GM19238 (cell line): ENCODE measurements around the gene GDF3.
A peak's percentile ranks its signal among the peaks of the same experiment; 100 is the strongest.
"Not testable (repeated sequence)": the region's sequence is repeated elsewhere in the genome, so short reads cannot be mapped to it uniquely, and the experiment has no call there.

Experiments
- DNase-seq: peaks from one replicate; pipeline ENCODE4 v3.0.0; 2011; ENCODE audit warnings: low spot score; ENCODE audit not compliant: insufficient read length

GDF3 gene

DNA sequence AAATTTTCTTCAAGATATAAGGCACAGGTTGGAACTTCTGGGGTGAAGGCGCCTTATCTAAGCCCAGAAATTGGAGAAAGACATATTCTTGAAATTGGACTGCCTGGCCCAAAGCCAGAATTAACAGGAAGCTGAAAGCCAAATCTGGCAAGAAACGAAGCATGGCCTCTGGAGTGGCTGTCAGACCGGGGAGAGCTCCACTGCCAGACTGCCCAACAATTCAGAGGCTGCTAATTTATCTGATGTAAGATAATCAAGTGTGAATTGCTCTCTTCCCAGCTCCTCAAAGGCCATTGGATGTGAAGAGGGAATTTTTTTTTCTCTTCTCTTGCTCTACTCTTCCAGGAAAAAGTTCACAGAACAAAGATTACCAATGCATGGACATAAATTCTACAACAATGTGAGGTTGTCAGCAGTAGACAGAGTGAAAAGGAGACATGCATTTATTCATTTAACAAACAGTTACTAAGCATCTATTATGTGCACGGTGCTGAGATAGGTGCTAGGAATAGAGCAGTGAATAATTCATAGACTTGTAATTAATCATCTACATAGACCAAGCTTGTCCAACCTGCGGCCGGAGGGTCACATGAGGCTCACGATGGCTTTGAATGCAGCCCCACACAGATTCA is at the start of gene GDF3:
Gene GDF3, minus strand, starts transcription at position 210 of the 632 bp plus-strand sequence. Its CDS starts 47 bp downstream, at position 163.
- no peak for DNase-seq

DNA sequence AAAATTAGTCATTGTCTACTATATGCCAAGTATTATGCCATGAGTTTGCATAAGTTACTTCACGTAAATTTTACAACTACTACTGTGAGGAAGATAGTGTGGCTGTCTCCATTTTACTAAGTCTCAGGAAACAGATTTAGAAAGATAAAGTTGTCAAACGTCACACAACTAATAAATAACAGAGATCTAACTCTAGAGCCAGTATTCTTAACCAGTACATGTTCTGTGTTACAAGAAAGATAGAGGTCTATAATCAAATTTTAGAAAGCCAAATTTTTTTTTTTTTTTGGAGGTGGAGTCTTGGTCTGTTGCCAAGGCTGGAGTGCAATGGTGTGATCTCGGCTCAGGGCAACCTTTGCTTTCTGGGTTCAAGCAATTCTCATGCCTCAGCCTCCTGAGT is 37.4 kb upstream of the GDF3 start:
- no peak for DNase-seq

DNA sequence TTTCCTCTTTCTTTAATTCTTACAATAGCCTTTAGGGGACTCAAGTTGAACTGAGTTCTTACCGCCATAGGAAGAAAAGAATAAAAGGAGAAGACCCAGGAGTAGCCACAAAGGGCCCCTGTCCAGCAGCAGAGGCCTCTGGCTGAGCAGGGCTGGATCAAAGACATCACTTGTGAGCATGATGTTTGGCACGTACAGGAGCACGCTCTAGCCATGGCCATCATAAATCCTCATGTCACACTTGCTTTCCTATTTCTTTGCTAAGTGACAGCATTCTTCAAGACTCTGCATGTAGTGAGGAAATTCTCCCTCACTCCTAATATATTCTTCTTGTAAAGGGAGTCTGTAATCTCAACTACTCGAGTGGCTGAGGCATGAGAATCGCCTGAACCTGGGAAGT is 35.9 kb upstream of the GDF3 start:
- DNase-seq = no peak

DNA sequence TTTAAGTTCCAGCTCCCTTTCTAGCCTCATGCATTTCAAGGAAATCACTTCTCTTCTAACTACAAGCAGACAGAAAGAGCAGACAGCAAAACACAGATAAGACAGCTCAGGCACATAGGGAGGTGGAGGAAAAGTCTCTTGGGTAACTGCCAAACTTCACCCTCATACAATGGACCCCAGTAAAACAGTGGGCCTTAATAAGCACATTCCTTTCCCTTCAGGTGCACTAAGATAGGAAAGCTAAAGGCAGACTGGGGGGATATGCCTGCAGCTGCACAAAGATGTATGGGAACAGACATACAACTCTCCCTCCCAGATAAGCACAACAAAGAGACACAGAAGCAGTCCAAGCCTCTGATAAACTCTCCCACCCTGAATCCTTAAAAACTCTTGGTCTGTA is 35.4 kb upstream of the GDF3 start:
- DNase-seq = not testable (repeated sequence)

DNA sequence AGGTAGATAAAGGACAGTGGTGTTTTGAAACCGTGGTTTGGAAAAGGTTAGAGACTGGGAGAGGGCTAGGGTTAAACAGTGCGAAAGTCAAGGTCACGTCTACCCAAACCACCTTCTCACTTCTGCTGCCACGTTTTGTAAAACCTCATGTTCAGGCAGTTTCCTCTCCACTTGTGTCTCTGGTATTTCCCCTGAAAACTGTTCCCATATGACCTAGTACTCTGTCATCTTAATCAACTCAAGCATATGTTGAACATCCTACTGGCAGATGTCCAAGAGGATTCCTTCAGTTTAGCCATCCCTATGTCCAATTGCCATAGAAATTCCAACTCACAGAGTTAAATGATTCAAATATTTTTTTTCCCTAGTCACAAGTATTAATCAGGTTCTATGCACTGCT is 34.2 kb upstream of the GDF3 start:
- no peak for DNase-seq

DNA sequence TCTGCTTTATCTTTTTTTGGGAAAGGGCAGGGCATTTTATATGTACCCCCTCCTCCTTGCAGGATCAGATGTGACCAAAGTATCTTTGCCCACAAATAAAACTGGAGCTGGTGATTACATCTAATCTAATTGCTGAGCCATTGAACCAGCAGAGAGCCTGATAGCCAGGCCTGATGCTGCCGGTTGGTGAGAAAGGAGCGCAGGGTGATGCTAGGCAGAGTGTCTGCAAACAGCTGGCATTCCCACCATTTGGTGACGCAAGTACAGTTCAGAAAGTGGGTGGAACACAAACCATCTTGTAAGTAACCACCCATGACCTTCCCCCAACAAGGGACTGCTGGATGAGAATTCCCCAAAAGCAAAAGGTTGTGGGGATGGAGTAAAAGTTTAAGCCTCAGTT is 28.4 kb upstream of the GDF3 start:
- DNase-seq = no peak

DNA sequence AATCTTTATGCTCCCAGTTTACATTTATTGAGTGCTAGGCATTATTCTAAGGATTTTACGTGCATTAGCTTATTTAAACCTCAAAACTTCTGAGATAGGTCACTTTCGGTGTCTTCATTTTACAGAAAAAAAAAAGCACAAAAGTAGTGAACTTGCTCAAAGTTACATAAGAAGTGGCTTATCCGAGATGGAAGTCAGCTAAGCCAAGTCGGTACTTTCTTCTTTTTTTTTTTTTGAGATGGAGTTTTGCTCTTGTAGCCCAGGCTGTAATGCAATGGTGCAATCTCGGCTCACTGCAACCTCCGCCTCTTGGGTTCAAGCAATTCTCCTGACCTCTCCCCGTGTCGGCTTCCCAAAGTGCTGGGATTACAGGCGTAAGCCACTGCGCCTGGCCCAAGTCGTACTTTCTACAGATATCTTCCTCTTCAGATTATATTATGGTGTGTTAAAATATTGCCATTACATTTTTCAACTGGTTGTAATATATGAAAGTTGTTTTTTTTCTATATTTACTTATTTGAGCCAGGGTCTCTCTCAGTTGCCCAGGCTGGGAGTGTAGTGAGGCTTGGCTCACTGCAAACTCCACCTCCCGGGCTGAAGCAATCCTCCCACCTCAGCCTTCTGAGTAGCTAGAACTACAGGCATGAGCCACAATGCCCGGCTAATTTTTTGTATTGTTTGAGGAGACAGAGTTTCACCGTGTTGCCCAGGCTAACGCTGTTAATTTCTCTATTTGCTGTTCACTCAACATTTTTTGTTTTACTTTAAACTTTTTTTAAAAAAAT is 24.6 kb upstream of the GDF3 start:
- no peak for DNase-seq

DNA sequence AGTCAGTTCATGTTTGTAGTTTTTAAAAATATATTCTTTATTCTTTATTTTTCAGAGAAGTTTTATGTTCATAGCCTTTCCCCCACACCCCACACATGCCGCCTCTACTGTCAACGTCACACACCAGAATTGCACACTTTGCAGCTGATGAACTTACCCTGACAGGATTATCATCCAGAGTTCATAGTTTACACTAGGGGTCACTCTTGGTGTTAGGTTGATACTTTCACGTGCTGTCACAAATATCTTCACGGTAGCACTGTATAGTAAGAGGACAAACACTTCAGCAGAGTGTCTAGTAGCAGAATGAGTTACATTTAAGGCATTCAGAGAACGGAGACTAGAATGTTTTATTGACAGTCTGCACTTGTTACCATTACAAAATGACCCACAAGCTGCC is 20.8 kb upstream of the GDF3 start:
- DNase-seq = no peak

DNA sequence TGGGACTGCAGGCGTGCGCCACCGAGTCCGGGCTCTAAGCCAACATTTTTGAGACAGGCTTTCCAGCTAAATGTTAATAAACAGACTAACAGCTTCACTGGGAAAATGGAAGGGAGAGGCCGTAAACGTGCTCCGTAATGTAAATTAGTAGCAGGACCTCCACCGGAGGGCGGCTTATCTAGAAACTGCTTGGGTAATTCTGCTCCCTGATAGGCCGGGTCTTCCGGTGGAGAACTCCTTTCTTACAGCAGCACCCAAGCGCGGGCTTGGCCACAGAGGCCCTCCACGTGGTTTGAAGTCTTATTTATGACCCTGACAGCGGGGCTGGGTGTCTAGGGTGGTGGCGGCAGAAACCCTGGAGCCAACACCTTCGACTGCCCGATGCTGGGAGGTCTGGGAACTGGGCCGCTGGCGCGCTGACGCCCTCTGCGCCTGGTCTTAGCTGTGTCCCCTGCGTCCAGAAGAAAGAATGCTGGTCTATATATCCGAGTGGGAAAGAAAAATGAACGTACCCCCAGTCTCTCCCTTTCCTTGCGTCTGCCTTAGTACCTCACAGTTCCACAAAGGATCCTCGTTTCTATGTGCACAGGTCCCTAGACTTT is 17.4 kb upstream of the GDF3 start:
- no peak for DNase-seq

DNA sequence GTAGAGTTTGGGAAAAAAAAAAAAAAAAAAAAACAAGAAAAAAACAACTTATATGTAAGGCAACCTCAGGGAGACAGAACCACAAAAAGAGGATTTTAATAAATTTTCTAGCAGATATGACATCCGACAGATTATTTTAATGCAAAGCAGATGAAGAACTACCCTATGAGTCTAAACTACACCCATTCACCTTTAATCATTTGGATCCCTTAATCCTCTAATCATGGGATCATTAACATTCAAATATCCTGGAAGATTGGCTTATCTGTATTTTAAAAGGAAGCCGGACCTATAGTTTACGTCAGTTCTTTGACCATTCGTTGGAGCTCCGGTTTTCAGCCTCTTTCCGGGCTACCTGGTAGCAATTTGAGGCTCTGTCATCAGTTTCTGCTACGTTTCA is 15.6 kb upstream of the GDF3 start, which contains the start of gene DPPA3:
Gene DPPA3, plus strand, starts transcription at position 301 of the 400 bp plus-strand sequence. CDS start 138 bp downstream, outside the sequence.
- DNase-seq = no peak

DNA sequence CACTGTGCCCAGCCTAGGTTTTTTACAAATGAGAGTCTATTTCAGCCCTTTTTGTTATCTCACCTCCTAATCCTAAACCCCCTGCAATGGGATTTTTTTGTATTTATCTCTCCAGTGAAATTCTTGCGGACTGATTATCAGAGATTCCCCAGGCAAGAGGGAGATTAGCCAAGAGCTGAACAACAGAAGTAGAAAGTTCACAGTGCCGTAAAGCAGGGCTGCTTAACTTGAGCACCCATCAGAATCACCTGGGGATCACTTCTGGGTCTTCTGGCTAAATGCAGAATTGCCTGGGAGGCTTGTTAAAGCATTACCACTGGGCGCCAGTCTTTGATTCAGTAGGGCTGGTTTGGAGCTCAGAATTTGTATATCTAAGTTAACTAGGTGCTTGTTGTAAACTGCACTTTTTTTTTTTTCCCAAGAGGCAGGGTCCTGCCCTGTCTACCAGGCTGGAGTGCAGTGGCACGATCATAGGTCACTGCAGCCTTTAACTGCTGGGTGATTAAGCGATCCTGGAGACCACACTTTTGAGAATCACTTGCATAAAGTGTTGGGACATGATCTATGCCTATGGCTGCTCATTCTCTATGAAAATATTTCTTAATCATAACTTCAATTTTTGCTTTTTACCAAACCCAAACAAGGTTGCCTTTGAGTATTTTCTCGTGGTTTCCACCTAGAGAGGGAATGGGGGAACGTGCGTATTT is 14.5 kb upstream of the GDF3 start:
- no peak for DNase-seq

DNA sequence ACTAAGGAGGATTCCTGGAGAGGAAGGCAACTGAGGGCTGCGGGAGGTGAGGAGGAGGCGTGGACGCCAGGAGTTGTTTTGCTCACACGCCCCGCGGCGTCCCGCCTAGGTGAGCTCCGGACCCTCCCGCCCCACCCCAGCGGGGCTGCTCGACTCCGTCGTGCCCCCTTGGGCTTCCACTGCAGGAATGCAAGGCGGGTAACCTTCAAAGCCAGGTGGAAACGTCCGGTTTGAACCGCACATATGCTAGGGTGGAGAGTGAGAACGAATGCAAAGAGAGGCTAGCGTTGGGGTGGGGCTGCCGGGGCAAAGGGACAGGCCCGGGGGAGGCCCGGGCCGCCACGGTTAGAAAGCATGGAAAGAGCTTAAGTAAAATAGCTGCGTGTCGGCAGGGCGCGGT is 10.3 kb upstream of the GDF3 start:
- DNase-seq = no peak

DNA sequence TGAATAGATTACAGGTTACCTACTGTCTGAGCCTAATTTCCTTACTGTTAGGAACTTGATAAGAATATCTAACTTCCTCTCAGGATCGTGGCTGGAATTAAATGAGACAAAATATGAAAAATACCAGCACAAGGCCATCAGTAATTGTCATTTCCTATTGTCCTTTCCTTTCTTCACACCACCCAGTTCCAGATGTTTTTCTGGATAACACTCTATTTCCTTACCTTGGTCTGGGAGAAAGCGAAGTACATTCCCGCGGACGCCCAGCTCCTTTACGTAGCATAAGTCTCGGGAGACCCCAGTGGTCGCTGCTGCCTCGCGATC is 376 bp downstream of the GDF3 start:
- DNase-seq = no peak

DNA sequence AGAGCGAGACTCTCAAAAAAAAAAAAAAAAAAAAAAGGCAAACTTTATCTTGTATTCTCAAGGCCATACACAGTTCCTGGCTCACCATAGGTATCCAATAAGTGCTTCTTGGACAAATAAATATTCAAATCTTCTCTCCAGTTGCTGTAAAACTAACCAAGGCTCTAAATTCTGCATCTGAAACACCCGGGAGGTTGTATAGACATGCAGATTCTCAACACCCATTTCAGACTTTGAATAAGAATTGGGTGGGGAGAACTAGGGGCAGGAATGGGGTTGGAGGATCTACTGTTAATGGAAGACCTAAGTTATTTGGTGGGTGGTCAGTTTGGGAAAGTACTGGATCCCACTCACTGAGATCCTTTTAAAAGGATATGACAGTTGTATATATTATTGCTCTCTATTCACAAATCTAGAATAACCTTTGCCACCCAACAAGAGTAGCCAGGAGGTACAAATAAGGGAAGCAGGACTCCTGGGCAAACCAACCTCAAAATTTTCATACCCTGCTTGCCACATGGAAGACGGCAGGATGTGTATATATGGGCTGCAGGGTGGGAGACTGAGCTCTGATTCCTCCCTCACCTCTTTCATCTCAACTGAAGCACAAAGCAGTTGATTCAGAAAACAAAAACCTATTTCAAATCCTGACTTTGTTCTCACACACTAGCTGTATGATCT is 879 bp downstream of the GDF3 start:
- DNase-seq = no peak

DNA sequence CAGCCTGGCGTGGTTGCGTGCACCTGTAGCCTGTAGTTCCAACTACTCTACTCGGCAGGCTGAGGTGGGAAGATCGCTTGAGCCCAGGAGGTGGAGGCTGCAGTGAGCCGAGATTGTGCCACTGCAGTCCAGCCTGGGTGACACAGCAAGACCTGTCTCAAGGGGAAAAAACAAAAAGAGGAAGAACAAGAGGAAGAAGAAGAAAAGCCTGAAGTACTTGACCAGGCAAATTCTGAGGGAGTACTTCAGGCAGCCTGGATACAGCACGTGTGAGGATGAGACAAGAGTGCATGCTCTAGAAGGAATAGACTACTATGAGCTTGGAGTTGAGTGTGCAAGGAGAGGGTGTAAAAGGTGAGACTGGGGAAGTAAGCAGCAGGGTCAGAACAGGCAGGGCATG is 1.8 kb downstream of the GDF3 start:
- DNase-seq = no peak

DNA sequence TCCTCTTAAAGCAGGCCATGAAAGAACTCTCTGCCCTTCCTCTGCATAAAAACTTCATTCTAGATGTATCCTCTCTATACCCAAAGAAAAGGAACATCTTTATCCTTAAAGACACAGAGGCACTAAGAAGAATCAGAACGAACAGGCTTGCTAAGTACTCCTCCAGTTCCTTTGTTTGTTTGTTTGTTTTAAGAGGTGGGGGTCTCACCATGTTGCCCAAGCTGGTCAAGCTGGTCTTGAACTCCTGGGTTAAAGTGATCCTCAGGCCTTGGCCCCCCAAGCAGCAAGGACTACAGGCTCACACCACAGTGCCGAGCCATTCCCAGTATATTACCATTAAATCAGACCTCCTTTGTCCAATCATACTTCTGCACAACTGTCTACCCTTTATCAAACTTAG is 14.0 kb downstream of the GDF3 start:
- no peak for DNase-seq

DNA sequence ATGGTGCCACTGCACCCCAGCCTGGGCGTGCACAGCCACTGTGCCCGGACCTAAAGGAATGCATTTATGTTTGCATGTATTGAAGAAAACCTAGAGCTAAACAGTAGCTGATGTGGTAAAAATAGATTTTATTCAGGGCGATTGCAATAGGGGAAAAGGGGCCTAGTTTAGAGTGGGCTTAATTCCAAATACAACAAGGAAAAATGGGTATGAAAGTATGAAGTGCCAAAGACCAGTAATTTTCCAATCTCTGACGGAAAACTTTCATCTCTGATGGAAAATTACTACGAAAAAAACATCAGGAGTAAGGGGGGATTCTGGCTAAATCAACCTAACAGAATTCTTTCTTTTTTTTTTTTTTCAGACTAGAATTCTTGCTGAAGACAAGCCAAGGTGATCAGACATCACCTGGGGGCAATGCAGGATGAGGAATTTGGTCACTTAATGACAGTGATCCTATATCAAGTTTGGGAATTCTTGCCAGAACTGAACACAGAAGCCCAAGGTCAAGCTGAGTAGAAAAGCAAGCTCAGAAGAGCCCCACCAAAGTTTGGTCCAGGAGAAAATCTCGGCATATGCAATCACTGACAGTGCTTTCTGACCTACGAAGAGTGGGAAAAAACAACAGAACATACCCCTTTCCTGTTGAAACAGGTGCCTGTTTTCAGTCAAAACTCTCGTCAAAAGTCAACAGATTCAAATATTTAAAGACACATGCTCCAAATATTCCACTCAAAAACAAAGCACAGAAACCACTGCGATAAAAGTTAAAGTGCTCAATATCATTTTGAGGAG is 16.1 kb downstream of the GDF3 start:
- no peak for DNase-seq

DNA sequence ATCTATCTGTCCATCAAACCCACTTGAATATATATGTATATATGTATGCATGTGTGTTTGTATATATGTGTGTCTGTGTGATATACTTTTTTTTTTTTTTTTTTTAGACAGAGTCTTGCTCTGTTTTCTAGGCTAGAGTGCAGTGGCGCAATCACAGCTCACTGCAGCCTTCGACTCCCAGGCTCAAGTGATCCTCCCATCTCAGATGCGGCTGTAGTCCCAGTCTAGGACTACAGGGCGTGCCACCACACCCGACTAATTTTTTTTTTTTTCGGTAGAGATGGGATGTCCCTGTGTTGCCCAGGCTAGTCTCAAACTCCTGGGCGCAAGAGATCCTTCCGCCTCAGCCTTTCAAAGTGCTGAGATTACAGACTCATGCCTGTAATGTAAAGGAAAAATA is 16.8 kb downstream of the GDF3 start:
- no peak for DNase-seq

DNA sequence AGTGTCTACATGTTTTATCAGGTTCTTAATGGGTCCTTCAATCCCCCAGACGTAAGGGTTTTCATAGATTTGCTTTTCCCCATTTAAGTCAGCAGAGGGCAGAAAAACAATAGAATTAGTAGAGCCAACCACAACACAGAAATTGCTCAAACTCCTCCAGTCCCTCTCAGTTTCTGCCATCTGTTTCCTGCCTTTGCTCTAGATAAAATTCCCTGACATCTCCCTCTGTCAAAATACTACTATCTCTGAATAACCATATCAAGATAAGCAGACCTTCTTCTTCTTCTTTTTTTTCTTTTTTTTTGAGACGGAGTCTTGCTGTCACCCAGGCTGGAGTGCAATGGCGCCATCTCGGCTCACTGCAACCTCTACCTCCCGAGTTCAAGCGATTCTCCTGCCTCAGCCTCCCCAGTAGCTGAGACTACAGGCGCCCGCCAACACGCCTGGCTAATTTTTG is 18.1 kb downstream of the GDF3 start:
- DNase-seq = peak; percentile 16

DNA sequence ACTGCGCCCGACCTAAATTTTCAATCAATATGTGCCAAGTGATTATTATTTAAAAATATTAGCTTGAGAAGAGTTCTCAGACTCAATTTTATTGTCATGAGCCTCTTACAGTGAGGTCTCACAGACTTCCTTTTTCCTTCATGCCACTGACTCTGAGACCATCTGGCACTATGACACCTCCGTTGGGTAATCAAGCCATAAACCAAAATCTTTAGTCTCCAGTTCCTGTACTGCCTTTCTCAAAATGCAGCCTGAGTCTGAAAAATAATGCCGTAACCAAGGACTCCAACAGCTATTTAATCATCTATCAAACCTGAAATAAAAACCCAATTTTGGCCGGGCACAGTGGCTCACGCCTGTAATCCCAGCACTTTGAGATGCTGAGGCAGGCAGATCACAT is 20.1 kb downstream of the GDF3 start:
- DNase-seq = not testable (repeated sequence)

DNA sequence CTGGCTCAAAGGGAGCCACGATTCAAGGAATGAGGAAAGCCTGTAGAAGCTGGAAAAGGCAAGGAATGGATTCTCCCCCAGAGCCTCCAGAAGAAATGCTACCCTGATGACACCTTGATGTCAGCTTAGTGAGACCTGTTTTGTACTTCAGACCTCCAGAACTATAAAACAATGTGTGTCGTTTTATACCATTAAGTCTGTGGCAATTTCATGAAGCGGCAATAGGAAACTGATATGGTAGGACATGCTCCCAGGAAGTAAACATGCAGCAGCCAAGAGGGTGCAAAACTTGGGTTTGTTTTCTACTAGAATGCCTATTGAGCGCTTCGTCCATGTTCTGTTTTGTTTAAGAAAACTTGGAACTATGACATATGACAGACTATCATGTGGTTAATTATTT is 27.4 kb downstream of the GDF3 start:
- no peak for DNase-seq
